K562 (cell line): Measurements from ENCODE around the gene SPTBN5.

Experiments used
- DACH1 ChIP-seq: fragments of 450-650 bp; IDR thresholded peaks from 2 replicates; pipeline ENCODE4 v1.6.1; 2018; ENCODE audit not compliant: partially characterized antibody
- EP300 ChIP-seq: IDR thresholded peaks from 2 replicates; pipeline ENCODE4 v1.6.1; 2012; ENCODE audit warnings: low read length, improper control_type of control experiment
- MEIS2 ChIP-seq: fragments of 450-650 bp; IDR thresholded peaks from 2 replicates; pipeline ENCODE4 v1.6.1; 2014; ENCODE audit warnings: mild to moderate bottlenecking; ENCODE audit not compliant: partially characterized antibody
- PRPF4 ChIP-seq: fragments of 200-400 bp; formaldehyde crosslinking; IDR thresholded peaks from one replicate; pipeline ENCODE4 v1.6.1; 2017; ENCODE audit warnings: low read length, low read depth, mild to moderate bottlenecking; ENCODE audit not compliant: insufficient read depth, poor library complexity, severe bottlenecking
- RFX5 ChIP-seq: IDR thresholded peaks from 2 replicates; pipeline ENCODE4 v1.6.1; 2011; ENCODE audit warnings: low read depth, mild to moderate bottlenecking, improper control_type of control experiment, low read length
- SAP30 ChIP-seq: fragments of 200-600 bp; sonication (generic); IDR thresholded peaks from 2 replicates; pipeline ENCODE4 v1.6.1; 2012; ENCODE audit warnings: borderline replicate concordance, low read depth, mild to moderate bottlenecking, moderate library complexity, low read length, control low read depth, inconsistent platforms; ENCODE audit not compliant: insufficient read depth, poor library complexity, severe bottlenecking
- ZBTB17 ChIP-seq: fragments of 450-650 bp; formaldehyde crosslinking; IDR thresholded peaks from 2 replicates; pipeline ENCODE4 v1.4.0; 2020; ENCODE audit warnings: mild to moderate bottlenecking
- ZBTB8A ChIP-seq: fragments of 450-650 bp; IDR thresholded peaks from 2 replicates; pipeline ENCODE4 v1.6.1; 2018; ENCODE audit warnings: mild to moderate bottlenecking, moderate library complexity; ENCODE audit not compliant: partially characterized antibody
- ZNF354B ChIP-seq: fragments of 250-450 bp; sonication (Bioruptor Pico); IDR thresholded peaks from 2 replicates; pipeline ENCODE4 v1.4.0; 2020
- TF ChIP-seq, protein P1 (sequence below), 3 experiments: IDR thresholded peaks in 2 of 3; conservative IDR thresholded peaks in 1 of 3; 2 replicates each; pipeline ENCODE4 v1.5.1; 2011 to 2012; ENCODE audit warnings: low read length in 3 of 3, mild to moderate bottlenecking in 3 of 3, control low read depth in 2 of 3, improper control_type of control experiment in 1 of 3, inconsistent platforms in 1 of 3, low read depth in 1 of 3, mixed read lengths in 1 of 3, moderate library complexity in 1 of 3; ENCODE audit not compliant: insufficient read depth in 2 of 3
- TF ChIP-seq, protein P2 (sequence below): sonication (generic); formaldehyde crosslinking; IDR thresholded peaks from 2 replicates; pipeline ENCODE4 v1.8.0; 2022; ENCODE audit warnings: missing genetic modification reagents, mild to moderate bottlenecking, borderline replicate concordance
- TF ChIP-seq, protein P3 (sequence below): fragments of 450-650 bp; IDR thresholded peaks from 2 replicates; pipeline ENCODE4 v1.7.0; 2016; ENCODE audit warnings: borderline replicate concordance

- TF ChIP-seq DACH1 (no peak), EP300 (no peak), ZBTB8A (no peak), RFX5 (no peak), SAP30 (no peak), PRPF4 (no peak), MEIS2 (no peak), ZBTB17 (no peak), ZNF354B (CRISPR knock-in tag) (no peak)
- TF ChIP-seq, protein P1, sequence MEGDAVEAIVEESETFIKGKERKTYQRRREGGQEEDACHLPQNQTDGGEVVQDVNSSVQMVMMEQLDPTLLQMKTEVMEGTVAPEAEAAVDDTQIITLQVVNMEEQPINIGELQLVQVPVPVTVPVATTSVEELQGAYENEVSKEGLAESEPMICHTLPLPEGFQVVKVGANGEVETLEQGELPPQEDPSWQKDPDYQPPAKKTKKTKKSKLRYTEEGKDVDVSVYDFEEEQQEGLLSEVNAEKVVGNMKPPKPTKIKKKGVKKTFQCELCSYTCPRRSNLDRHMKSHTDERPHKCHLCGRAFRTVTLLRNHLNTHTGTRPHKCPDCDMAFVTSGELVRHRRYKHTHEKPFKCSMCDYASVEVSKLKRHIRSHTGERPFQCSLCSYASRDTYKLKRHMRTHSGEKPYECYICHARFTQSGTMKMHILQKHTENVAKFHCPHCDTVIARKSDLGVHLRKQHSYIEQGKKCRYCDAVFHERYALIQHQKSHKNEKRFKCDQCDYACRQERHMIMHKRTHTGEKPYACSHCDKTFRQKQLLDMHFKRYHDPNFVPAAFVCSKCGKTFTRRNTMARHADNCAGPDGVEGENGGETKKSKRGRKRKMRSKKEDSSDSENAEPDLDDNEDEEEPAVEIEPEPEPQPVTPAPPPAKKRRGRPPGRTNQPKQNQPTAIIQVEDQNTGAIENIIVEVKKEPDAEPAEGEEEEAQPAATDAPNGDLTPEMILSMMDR (IDR thresholded peaks at IDR 0.05 in 2 of 3, conservative IDR thresholded peaks at IDR 0.05 in 1 of 3; ENCODE audit: insufficient read depth in 2 of 3, low read depth in 1 of 3, low read length in 3 of 3), result no peak
- TF ChIP-seq, protein P2, sequence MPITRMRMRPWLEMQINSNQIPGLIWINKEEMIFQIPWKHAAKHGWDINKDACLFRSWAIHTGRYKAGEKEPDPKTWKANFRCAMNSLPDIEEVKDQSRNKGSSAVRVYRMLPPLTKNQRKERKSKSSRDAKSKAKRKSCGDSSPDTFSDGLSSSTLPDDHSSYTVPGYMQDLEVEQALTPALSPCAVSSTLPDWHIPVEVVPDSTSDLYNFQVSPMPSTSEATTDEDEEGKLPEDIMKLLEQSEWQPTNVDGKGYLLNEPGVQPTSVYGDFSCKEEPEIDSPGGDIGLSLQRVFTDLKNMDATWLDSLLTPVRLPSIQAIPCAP (CRISPR knock-in tag), result no peak
- TF ChIP-seq, protein P3, sequence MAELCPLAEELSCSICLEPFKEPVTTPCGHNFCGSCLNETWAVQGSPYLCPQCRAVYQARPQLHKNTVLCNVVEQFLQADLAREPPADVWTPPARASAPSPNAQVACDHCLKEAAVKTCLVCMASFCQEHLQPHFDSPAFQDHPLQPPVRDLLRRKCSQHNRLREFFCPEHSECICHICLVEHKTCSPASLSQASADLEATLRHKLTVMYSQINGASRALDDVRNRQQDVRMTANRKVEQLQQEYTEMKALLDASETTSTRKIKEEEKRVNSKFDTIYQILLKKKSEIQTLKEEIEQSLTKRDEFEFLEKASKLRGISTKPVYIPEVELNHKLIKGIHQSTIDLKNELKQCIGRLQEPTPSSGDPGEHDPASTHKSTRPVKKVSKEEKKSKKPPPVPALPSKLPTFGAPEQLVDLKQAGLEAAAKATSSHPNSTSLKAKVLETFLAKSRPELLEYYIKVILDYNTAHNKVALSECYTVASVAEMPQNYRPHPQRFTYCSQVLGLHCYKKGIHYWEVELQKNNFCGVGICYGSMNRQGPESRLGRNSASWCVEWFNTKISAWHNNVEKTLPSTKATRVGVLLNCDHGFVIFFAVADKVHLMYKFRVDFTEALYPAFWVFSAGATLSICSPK, result no peak
Measured at GRCh38 chr15:41896566-41896965, 2.7 kb upstream of the SPTBN5 start.
